BJ (cell line): Measurements from ENCODE around the gene CNIH1. TPM values are rescaled to one million over a fixed set of nuclear protein-coding genes. Genes with fewer than 3 reads are reported as not detected.

Experiments
- CTCF ChIA-PET: fragments of 350-600 bp; formaldehyde crosslinking; extraction: SDS; loops from one replicate; lab custom pipeline; 2021; ENCODE audit warnings: antibody characterized with exemption, inconsistent platforms; lab: Yijun Ruan, JAX
- POLR2A ChIA-PET: fragments of 300-600 bp; sonication (Branson Sonifier 250); formaldehyde crosslinking; extraction: SDS; loops from one replicate; lab custom pipeline; 2021; ENCODE audit warnings: antibody characterized with exemption; lab: Charles Lee
- DNase-seq: peaks from one replicate; pipeline ENCODE4 v3.0.0-alpha.2; 2011; ENCODE audit warnings: low read depth
- H3K27me3 ChIP-seq: 2 replicates; pipeline ENCODE4 v1.6.0; 2011; ENCODE audit warnings: low read length; ENCODE audit not compliant: control insufficient read depth, insufficient read depth
- H3K36me3 ChIP-seq: 2 replicates; pipeline ENCODE4 v1.5.1; 2011; ENCODE audit warnings: low read length; ENCODE audit not compliant: control insufficient read depth, insufficient read depth
- H3K4me3 ChIP-seq: 2 replicates; pipeline ENCODE4 v1.5.1; 2011; ENCODE audit warnings: low read depth, mild to moderate bottlenecking, control low read depth, low read length
- CTCF ChIP-seq: IDR thresholded peaks from 2 replicates; pipeline ENCODE4 v1.5.1; 2011; ENCODE audit warnings: low read depth, mild to moderate bottlenecking, control low read depth, inconsistent platforms, low read length, moderate library complexity; ENCODE audit not compliant: insufficient read depth
- polyA plus RNA-seq: library from polyadenylated mRNA; depleted of rRNA; stranded (reverse); fragments of >200 nt; gene quantifications from 2 replicates; pipeline ENCODE4 v1.2.3, GENCODE V29; 2011

CNIH1 gene
- polyA plus RNA-seq, 1 experiment = 313 TPM

- H3K4me3 ChIP-seq = no peak overlapping the region
- no peaks in the 10 kb centered on the region for H3K27me3 ChIP-seq
- ChIA-PET CTCF (interaction anchor here (0.6 to 1.0 kb wide), 4 partner anchors 26 to 434 kb away, joined by 3 read pairs; no protein-coding TSS in a partner anchor), POLR2A (no interaction called here)
- DNase-seq = no peak
- no peaks in the 10 kb centered on the region for H3K36me3 ChIP-seq
- TF ChIP-seq CTCF = no peak
Observed at GRCh38 chr14:54451121-54451601, 10.0 kb upstream of the CNIH1 start.

- Histone ChIP-seq H3K27me3 (no peaks in the 10 kb centered on the region), H3K36me3 (no peaks in the 10 kb centered on the region), H3K4me3 (no peak overlapping the region)
- ChIA-PET POLR2A (no interaction called here), CTCF (interaction anchor here (0.6 to 1.6 kb wide), 8 partner anchors 11 to 1762 kb away, joined by 3 to 6 read pairs (median 3); no protein-coding TSS in a partner anchor)
- no peak for TF ChIP-seq CTCF
- peak; percentile 56 for DNase-seq
Observed at GRCh38 chr14:54450535-54450934, 9.4 kb upstream of the CNIH1 start.

GRCh38 chr14:54447231-54447692 is 6.1 kb upstream of the CNIH1 start:
- TF ChIP-seq CTCF = no peak
- ChIA-PET CTCF (no interaction called here), POLR2A (no interaction called here)
- Histone ChIP-seq H3K36me3 (no peaks in the 10 kb centered on the region), H3K4me3 (no peak overlapping the region), H3K27me3 (no peaks in the 10 kb centered on the region)
- no peak for DNase-seq

- Histone ChIP-seq H3K36me3 (no peaks in the 10 kb centered on the region), H3K4me3 (no peak overlapping the region), H3K27me3 (no peaks in the 10 kb centered on the region)
- no peak for TF ChIP-seq CTCF
- CTCF ChIA-PET = no interaction called here
- POLR2A ChIA-PET = no interaction called here
- DNase-seq = no peak
Observed at GRCh38 chr14:54446161-54446693, 5.1 kb upstream of the CNIH1 start.

- H3K27me3 ChIP-seq = no peaks in the 10 kb centered on the region
- no peak for TF ChIP-seq CTCF
- peak; percentile 56 for DNase-seq
- CTCF ChIA-PET = interaction anchor here (1.0 to 1.5 kb wide), 2 partner anchors 22 to 24 kb away, joined by 3 to 4 read pairs; no protein-coding TSS in a partner anchor
- POLR2A ChIA-PET = no interaction called here
- H3K36me3 ChIP-seq = no peaks in the 10 kb centered on the region
- H3K4me3 ChIP-seq = no peak overlapping the region
Observed at GRCh38 chr14:54444681-54445080, 3.5 kb upstream of the CNIH1 start.
